H1 (cell line): Measurements from ENCODE around the gene NKD2. TPM values are rescaled to one million over a fixed set of nuclear protein-coding genes. Genes with fewer than 3 reads are reported as not detected.

ENCODE experiments used
- ATF2 ChIP-seq: IDR thresholded peaks from 2 replicates; pipeline ENCODE4 v1.6.1; 2012; ENCODE audit warnings: low read length, inconsistent platforms
- SP2 ChIP-seq: IDR thresholded peaks from 2 replicates; pipeline ENCODE4 v1.6.1; 2012; ENCODE audit warnings: mild to moderate bottlenecking, low read length, inconsistent platforms
- polyA plus RNA-seq, 7 experiments: library from polyadenylated mRNA; depleted of rRNA in 3 of 7; stranded (reverse) in 5 of 7; unstranded in 2 of 7; fragments of >200 nt in 5 of 7; fragments of 200-250 nt in 2 of 7; gene quantifications; 1 replicate in 5 of 7; 2 replicates in 1 of 7; 4 replicates in 1 of 7; pipeline versions ENCODE4 v1.2.1 to v1.2.3, GENCODE V29; 2011 to 2013; ENCODE audit warnings: missing spikeins in 2 of 7, mixed read lengths in 2 of 7
- total RNA-seq: library from RNA; stranded (reverse); fragmentation: NEBNext Ultra II Directional; extraction: Animal tissue kit (Norgen Biotek cat#: 25700); gene quantifications from 2 replicates; pipeline ENCODE4 v1.2.1, GENCODE V29; 2021

NKD2 gene
- total and polyA plus RNA-seq, 2 of the 8 experiments (the other 6 are each of a cell fraction or from before 2014, with no cell fraction given), result 5.5 to 7.9 TPM

GRCh38 chr5:1007221-1007680, 1.4 kb upstream of the NKD2 start (continued):
- TF ChIP-seq ATF2, result no peak
- no peak for TF ChIP-seq SP2
- TF ChIP-seq, all 59 proteins: peak for 0
